HepG2 (cell line): ENCODE measurements around the gene PTPRU. TPM values are rescaled to one million over a fixed set of nuclear protein-coding genes. Genes with fewer than 3 reads are reported as not detected.
A peak's percentile ranks its signal among the peaks of the same experiment; 100 is the strongest.

Experiments
- CCDC6 ChIP-seq: sonication (generic); formaldehyde crosslinking; IDR thresholded peaks from 2 replicates; pipeline ENCODE4 v1.8.1; 2022; ENCODE audit warnings: mild to moderate bottlenecking, missing genetic modification reagents, moderate library complexity
- CENPBD1 ChIP-seq: sonication (generic); formaldehyde crosslinking; IDR thresholded peaks from 2 replicates; pipeline ENCODE4 v1.8.0; 2022; ENCODE audit warnings: missing genetic modification reagents, low read depth, mild to moderate bottlenecking, borderline replicate concordance
- ELF1 ChIP-seq: sonication (generic); formaldehyde crosslinking; IDR thresholded peaks from 2 replicates; pipeline ENCODE4 v1.4.0; 2020; ENCODE audit warnings: missing genetic modification reagents
- HMGXB3 ChIP-seq: sonication (generic); formaldehyde crosslinking; IDR thresholded peaks from 2 replicates; pipeline ENCODE4 v1.4.0; 2020; ENCODE audit warnings: missing genetic modification reagents, borderline replicate concordance
- POLR2A ChIP-seq, 2 experiments: IDR thresholded peaks; 2 replicates each; pipeline ENCODE4 v1.6.1; 2011; ENCODE audit warnings: low read depth in 2 of 2, low read length in 2 of 2, mild to moderate bottlenecking in 1 of 2, moderate library complexity in 1 of 2; ENCODE audit not compliant: insufficient read depth in 1 of 2
- PREB ChIP-seq: sonication (generic); formaldehyde crosslinking; IDR thresholded peaks from 2 replicates; pipeline ENCODE4 v1.4.0; 2020; ENCODE audit warnings: missing genetic modification reagents
- RFX3 ChIP-seq: IDR thresholded peaks from 2 replicates; pipeline ENCODE4 v1.6.1; 2016; ENCODE audit warnings: missing biosample characterization, missing genetic modification reagents
- SRSF9 ChIP-seq: fragments of 200-400 bp; formaldehyde crosslinking; IDR thresholded peaks from 2 replicates; pipeline ENCODE4 v1.6.1; 2018; ENCODE audit warnings: borderline replicate concordance, mild to moderate bottlenecking, low read depth, low read length; ENCODE audit not compliant: insufficient read depth, poor library complexity, severe bottlenecking
- ZBTB40 ChIP-seq, 2 experiments: fragments of 450-650 bp in 1 of 2; sonication (generic) in 1 of 2; formaldehyde crosslinking in 1 of 2; IDR thresholded peaks; 2 replicates each; pipeline versions ENCODE4 v1.6.1 to v1.8.0; 2016 to 2022; ENCODE audit warnings: antibody characterized with exemption in 1 of 2, mild to moderate bottlenecking in 1 of 2, missing genetic modification reagents in 1 of 2
- ZNF576 ChIP-seq: sonication (generic); formaldehyde crosslinking; IDR thresholded peaks from 2 replicates; pipeline ENCODE4 v1.4.0; 2020; ENCODE audit warnings: mild to moderate bottlenecking, missing genetic modification reagents
- polyA plus RNA-seq, 8 experiments: library from polyadenylated mRNA; depleted of rRNA in 3 of 8; stranded (reverse) in 7 of 8; unstranded in 1 of 8; fragments of >200 nt; fragmentation: Illumina TruSeq in 4 of 8; extraction: Trizol in 4 of 8; gene quantifications; 2 replicates each; pipeline versions ENCODE4 v1.2.1 to v1.2.3, GENCODE V29; 2011 to 2016; ENCODE audit warnings: low read depth in 4 of 8, missing spikeins in 1 of 8, mixed read lengths in 1 of 8; ENCODE audit not compliant: insufficient read depth in 1 of 8
- total RNA-seq, 5 experiments: library from RNA; depleted of rRNA; stranded (reverse); fragments of >200 nt; fragmentation: Illumina TruSeq; extraction: Trizol; gene quantifications; 2 replicates each; pipeline ENCODE4 v1.2.3, GENCODE V29; 2016; ENCODE audit warnings: low read depth in 1 of 5

PTPRU gene
- total and polyA plus RNA-seq, 2 of the 13 experiments (the other 11 are each of a cell fraction or from before 2014, with no cell fraction given), result 21.6 to 22.3 TPM

GRCh38 chr1:29230553-29231378, 5.6 kb upstream of the PTPRU start, which contains the start of gene MECR (continued):
- TF ChIP-seq HMGXB3 (CRISPR knock-in tag), result peak; percentile 72; the same call in 1 of the 2 replicates
- peak; percentile 69 for TF ChIP-seq ELF1
- no peak for TF ChIP-seq RFX3 (CRISPR knock-in tag)
- TF ChIP-seq POLR2A (IDR thresholded peaks at IDR 0.05; ENCODE audit: insufficient read depth in 1 of 2, low read depth in 2 of 2, low read length in 2 of 2), result peak in 1 of 2 experiments; percentile 82; a peak in 2 of 4 replicates
- TF ChIP-seq PREB (CRISPR knock-in tag), result no peak
- no peak for TF ChIP-seq SRSF9
- TF ChIP-seq ZNF576 (CRISPR knock-in tag), result no peak
- no peak for TF ChIP-seq ZBTB40 (IDR thresholded peaks at IDR 0.05)
- peak; percentile 39; the same call in 1 of the 2 replicates for TF ChIP-seq ZBTB40 (CRISPR knock-in tag; IDR thresholded peaks at IDR 0.05)
- no peak for TF ChIP-seq CCDC6 (CRISPR knock-in tag)
- no peak for TF ChIP-seq CENPBD1 (CRISPR knock-in tag)
